A549 (cell line): Measurements from ENCODE around the gene RXRA. TPM values are rescaled to one million over a fixed set of nuclear protein-coding genes. Genes with fewer than 3 reads are reported as not detected.

Experiments
- ATAC-seq, 2 experiments: fragments of 200-7000 bp in 1 of 2; fragments of >200 bp in 1 of 2; cut with Nextera tagmentation in 1 of 2; cut with Tn5 transposase in 1 of 2; 3 replicates each; pipeline versions ENCODE4 v1.8.0 to v1.9.1; 2018 to 2020; ENCODE audit warnings: mild to moderate bottlenecking in 1 of 2, moderate library complexity in 1 of 2
- CTCF ChIA-PET: fragments of 300-600 bp; sonication (Branson Sonifier 250); formaldehyde crosslinking; extraction: SDS; loops from one replicate; lab custom pipeline; 2021; ENCODE audit warnings: antibody characterized with exemption, inconsistent platforms; lab: Yijun Ruan, JAX
- POLR2A ChIA-PET: fragments of 350-600 bp; formaldehyde crosslinking; extraction: SDS; loops from one replicate; lab custom pipeline; 2021; ENCODE audit warnings: antibody characterized with exemption, inconsistent platforms; lab: Yijun Ruan, JAX
- DNase-seq, 2 experiments: peaks; one replicate each; pipeline versions ENCODE4 v3.0.0 to v3.0.0-alpha.2; 2011 to 2016; ENCODE audit warnings: low read depth in 1 of 2, low spot score in 1 of 2
- FAIRE-seq: peaks from 2 replicates; lab custom pipeline; 2011; peaks lifted over from hg19 to GRCh38; lab: Jason Lieb, UNC
- H3K27ac ChIP-seq, 2 experiments: fragments of >200 bp; sonication (Bioruptor Twin); formaldehyde crosslinking; 3 replicates each; pipeline ENCODE4 v1.5.1; 2016 to 2017
- H3K4me1 ChIP-seq: fragments of >200 bp; sonication (Bioruptor Twin); formaldehyde crosslinking; 3 replicates; pipeline ENCODE4 v1.6.1; 2016
- H3K4me2 ChIP-seq: fragments of >200 bp; sonication (Bioruptor Twin); formaldehyde crosslinking; 3 replicates; pipeline ENCODE4 v1.6.1; 2016
- H3K4me3 ChIP-seq: fragments of >200 bp; sonication (Bioruptor Twin); formaldehyde crosslinking; 3 replicates; pipeline ENCODE4 v1.5.1; 2016
- H3K9me3 ChIP-seq: fragments of >200 bp; sonication (Bioruptor Twin); formaldehyde crosslinking; 3 replicates; pipeline ENCODE4 v1.6.1; 2016
- CBX2 ChIP-seq: fragments of 200-600 bp; sonication (generic); IDR thresholded peaks from 2 replicates; pipeline ENCODE4 v1.6.1; 2016; ENCODE audit warnings: low read depth, mild to moderate bottlenecking, borderline replicate concordance
- CEBPB ChIP-seq, 2 experiments: fragments of >200 bp in 1 of 2; sonication (Bioruptor Twin) in 1 of 2; formaldehyde crosslinking in 1 of 2; IDR thresholded peaks; 2 replicates each; pipeline ENCODE4 v1.6.1; 2012 to 2016
- CHD4 ChIP-seq: fragments of 200-600 bp; sonication (generic); IDR thresholded peaks from 2 replicates; pipeline ENCODE4 v1.6.1; 2016; ENCODE audit warnings: antibody characterized with exemption, mild to moderate bottlenecking, borderline replicate concordance
- FOSL2 ChIP-seq, 2 experiments: fragments of 450-650 bp in 1 of 2; fragments of >200 bp in 1 of 2; sonication (Bioruptor Twin) in 1 of 2; formaldehyde crosslinking; IDR thresholded peaks; 2 replicates each; pipeline versions ENCODE4 v1.5.0 to v1.6.1; 2016 to 2020; ENCODE audit warnings: mild to moderate bottlenecking in 1 of 2, moderate library complexity in 1 of 2
- FOXS1 ChIP-seq: fragments of 250-450 bp; sonication (Bioruptor Pico); IDR thresholded peaks from 2 replicates; pipeline ENCODE4 v1.5.0; 2020; ENCODE audit warnings: mild to moderate bottlenecking, moderate library complexity
- HEYL ChIP-seq: fragments of 250-450 bp; sonication (Bioruptor Pico); IDR thresholded peaks from 2 replicates; pipeline ENCODE4 v1.8.0; 2021; ENCODE audit warnings: mild to moderate bottlenecking, moderate library complexity
- HOXB13 ChIP-seq: fragments of 250-450 bp; sonication (Bioruptor Pico); IDR thresholded peaks from 2 replicates; pipeline ENCODE4 v1.5.0; 2020; ENCODE audit warnings: low read depth, mild to moderate bottlenecking, moderate library complexity
- JUN ChIP-seq, 2 experiments: fragments of >200 bp; sonication (Bioruptor Twin); formaldehyde crosslinking; IDR thresholded peaks; 2 replicates in 1 of 2; 3 replicates in 1 of 2; pipeline ENCODE4 v1.6.1; 2016 to 2017
- JUNB ChIP-seq: fragments of >200 bp; sonication (Bioruptor Twin); formaldehyde crosslinking; IDR thresholded peaks from 2 replicates; pipeline ENCODE4 v1.6.1; 2016
- KDM1A ChIP-seq: fragments of 200-600 bp; sonication (generic); IDR thresholded peaks from 2 replicates; pipeline ENCODE4 v1.6.1; 2016; ENCODE audit warnings: low read depth, mild to moderate bottlenecking
- NFE2L2 ChIP-seq: fragments of 150-350 bp; conservative IDR thresholded peaks from 2 replicates; pipeline ENCODE4 v1.6.1; 2014; ENCODE audit warnings: low read length
- POLR2AphosphoS2 ChIP-seq: conservative IDR thresholded peaks from 2 replicates; pipeline ENCODE4 v1.6.1; 2012; ENCODE audit warnings: low read length, improper control_type of control experiment, inconsistent platforms
- RAD21 ChIP-seq, 2 experiments: fragments of >200 bp in 1 of 2; sonication (Bioruptor Twin) in 1 of 2; formaldehyde crosslinking in 1 of 2; IDR thresholded peaks in 1 of 2; conservative IDR thresholded peaks in 1 of 2; 2 replicates in 1 of 2; 3 replicates in 1 of 2; pipeline ENCODE4 v1.6.1; 2012 to 2018; ENCODE audit warnings: inconsistent platforms in 1 of 2
- SMC3 ChIP-seq: fragments of >200 bp; sonication (Bioruptor Twin); formaldehyde crosslinking; IDR thresholded peaks from 3 replicates; pipeline ENCODE4 v1.6.1; 2018; ENCODE audit warnings: inconsistent platforms
- SREBF2 ChIP-seq: fragments of 450-650 bp; IDR thresholded peaks from 2 replicates; pipeline ENCODE4 v1.6.1; 2014; ENCODE audit warnings: mild to moderate bottlenecking, moderate library complexity
- ZC3H11A ChIP-seq: fragments of 450-650 bp; IDR thresholded peaks from 2 replicates; pipeline ENCODE4 v1.6.1; 2014; ENCODE audit warnings: antibody characterized with exemption, mild to moderate bottlenecking
- WGBS: methylation state at CpG from one replicate; pipeline ENCODE4 v1.1.6; 2017; ENCODE audit errors: missing lambda C conversion rate; 5-methylcytosine and 5-hydroxymethylcytosine counted together
- polyA plus RNA-seq, 4 experiments: library from polyadenylated mRNA; depleted of rRNA in 3 of 4; stranded (reverse); fragments of >200 nt; fragmentation: RNase III in 1 of 4; extraction: RNeasy Plus Mini Kit Qiagen cat#74134 plus additional on column Dnase treatment in 1 of 4; gene quantifications; 2 replicates in 3 of 4; 3 replicates in 1 of 4; pipeline ENCODE4 v1.2.3, GENCODE V29; 2011 to 2017
- TF ChIP-seq, protein P1 (sequence below): fragments of >200 bp; sonication (Bioruptor Twin); formaldehyde crosslinking; IDR thresholded peaks from 3 replicates; pipeline ENCODE4 v1.5.1; 2016
- TF ChIP-seq, protein P2 (sequence below): fragments of 200-600 bp; sonication (generic); IDR thresholded peaks from 2 replicates; pipeline ENCODE4 v1.6.1; 2016; ENCODE audit warnings: antibody characterized with exemption, mild to moderate bottlenecking, moderate library complexity

The RXRA gene
- polyA plus RNA-seq, 2 of the 4 experiments (the other 2 are of a cell fraction) = 6.6 to 23.9 TPM

DNA sequence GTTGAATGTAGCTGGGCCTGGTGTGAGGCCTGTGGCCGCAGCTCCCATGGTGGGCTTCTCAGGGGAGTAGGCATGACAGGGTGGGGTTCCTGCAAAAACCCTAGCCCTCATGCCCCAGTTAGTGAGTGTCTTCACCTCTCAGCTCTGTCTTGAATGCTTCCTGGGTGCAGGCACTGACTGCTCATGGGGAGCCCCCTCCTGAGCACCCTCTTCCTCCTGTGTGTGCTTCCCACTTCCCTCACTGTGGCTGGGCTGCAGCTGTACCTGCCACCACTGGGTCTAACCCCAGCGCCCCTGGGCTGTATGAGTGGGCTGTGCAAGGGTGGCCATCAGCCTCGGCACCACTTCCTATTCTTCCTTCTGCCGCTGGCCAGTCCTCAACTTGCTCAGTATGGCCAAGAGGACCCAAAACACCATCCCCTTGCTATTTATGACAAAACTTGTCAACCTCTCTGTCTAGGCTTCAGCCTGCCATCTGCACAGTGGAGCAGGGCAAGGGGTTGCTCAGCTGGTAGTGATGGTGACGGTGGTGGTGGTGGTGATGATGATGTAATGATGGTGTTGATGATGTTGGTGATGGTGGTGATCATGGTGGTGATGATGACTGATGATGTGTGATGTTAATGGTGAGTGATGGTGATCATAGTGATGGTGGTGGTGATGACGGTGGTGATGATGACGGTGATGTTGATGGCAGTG, 67.5 kb downstream of the RXRA start:
- no peak for TF ChIP-seq FOSL2 (IDR thresholded peaks at IDR 0.05)
- TF ChIP-seq FOSL2 (CRISPR knock-in tag; IDR thresholded peaks at IDR 0.05) = no peak
- TF ChIP-seq SMC3 = no peak
- no peak for TF ChIP-seq JUNB
- no peak for TF ChIP-seq KDM1A
- TF ChIP-seq, protein P1, sequence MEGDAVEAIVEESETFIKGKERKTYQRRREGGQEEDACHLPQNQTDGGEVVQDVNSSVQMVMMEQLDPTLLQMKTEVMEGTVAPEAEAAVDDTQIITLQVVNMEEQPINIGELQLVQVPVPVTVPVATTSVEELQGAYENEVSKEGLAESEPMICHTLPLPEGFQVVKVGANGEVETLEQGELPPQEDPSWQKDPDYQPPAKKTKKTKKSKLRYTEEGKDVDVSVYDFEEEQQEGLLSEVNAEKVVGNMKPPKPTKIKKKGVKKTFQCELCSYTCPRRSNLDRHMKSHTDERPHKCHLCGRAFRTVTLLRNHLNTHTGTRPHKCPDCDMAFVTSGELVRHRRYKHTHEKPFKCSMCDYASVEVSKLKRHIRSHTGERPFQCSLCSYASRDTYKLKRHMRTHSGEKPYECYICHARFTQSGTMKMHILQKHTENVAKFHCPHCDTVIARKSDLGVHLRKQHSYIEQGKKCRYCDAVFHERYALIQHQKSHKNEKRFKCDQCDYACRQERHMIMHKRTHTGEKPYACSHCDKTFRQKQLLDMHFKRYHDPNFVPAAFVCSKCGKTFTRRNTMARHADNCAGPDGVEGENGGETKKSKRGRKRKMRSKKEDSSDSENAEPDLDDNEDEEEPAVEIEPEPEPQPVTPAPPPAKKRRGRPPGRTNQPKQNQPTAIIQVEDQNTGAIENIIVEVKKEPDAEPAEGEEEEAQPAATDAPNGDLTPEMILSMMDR = no peak
- ATAC-seq = no peak
- ChIA-PET CTCF (interaction anchor here (0.6 to 2.1 kb wide), 5 partner anchors 9 to 399 kb away, joined by 3 to 4 read pairs (median 3); no protein-coding TSS in a partner anchor), POLR2A (no interaction called here)
- peaks cover 3% of the 10 kb centered on the region; the same call in 1 of the 3 replicates for H3K4me1 ChIP-seq
- H3K4me2 ChIP-seq = no peak overlapping the region
- WGBS = 88% methylated on average over 6 of the region's 7 CpGs
- H3K27ac ChIP-seq = no peak overlapping the region
- no peak for FAIRE-seq
- H3K4me3 ChIP-seq = no peak overlapping the region
- no peak for DNase-seq
- H3K9me3 ChIP-seq = peaks cover 4% of the 10 kb centered on the region

DNA sequence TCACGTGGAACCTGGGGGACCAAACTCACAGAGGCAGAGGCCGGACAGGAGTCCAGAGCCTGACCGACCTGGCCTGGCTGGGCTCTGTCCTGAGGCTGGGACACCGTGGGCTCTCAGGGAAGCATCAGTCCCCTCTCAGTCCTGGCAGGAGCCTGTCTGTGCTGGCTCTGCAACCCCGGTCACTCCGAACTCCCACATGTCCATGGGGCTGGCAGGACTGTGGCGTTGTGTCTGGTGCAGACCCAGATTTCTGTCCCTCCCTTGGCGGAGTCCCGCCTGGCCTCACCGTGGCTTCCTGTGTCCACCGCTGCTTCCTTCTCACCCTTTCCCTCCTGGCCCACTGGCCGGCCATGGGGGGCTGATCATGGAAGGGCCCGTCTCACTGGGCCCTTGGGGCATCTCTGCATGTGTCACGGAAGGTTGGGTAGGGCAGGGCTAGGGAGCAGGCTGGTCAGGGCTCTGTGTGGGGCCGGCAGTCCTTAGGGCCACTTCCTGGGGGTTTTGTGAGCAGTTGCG, 68.8 kb downstream of the RXRA start:
- 0 out of 3 replicates have a peak, but pooled peaks cover 3% of the 10 kb centered on the region for H3K4me1 ChIP-seq
- ChIA-PET CTCF (interaction anchor here (1.0 to 3.4 kb wide), 4 partner anchors 12 to 48 kb away, joined by 3 to 16 read pairs (median 8); no protein-coding TSS in a partner anchor), POLR2A (no interaction called here)
- no peak overlapping the region for H3K4me2 ChIP-seq
- TF ChIP-seq FOXS1 = no peak
- no peak for TF ChIP-seq RAD21 (conservative IDR thresholded peaks at IDR 0.05 in 1 of 2, IDR thresholded peaks at IDR 0.05 in 1 of 2)
- no peak for TF ChIP-seq CBX2
- TF ChIP-seq JUN (IDR thresholded peaks at IDR 0.05) = no peak
- TF ChIP-seq, protein P1 = no peak
- no peak for TF ChIP-seq CEBPB (IDR thresholded peaks at IDR 0.05)
- WGBS = 83% methylated on average over 11 of the region's 16 CpGs
- H3K9me3 ChIP-seq = peaks cover 11% of the 10 kb centered on the region
- FAIRE-seq (no peak), DNase-seq (no peak), ATAC-seq (no peak)
- no peak overlapping the region for H3K4me3 ChIP-seq
- peak overlapping the region in 1 of 2 experiments; percentile 61; a peak in 2 of 6 replicates for H3K27ac ChIP-seq

DNA sequence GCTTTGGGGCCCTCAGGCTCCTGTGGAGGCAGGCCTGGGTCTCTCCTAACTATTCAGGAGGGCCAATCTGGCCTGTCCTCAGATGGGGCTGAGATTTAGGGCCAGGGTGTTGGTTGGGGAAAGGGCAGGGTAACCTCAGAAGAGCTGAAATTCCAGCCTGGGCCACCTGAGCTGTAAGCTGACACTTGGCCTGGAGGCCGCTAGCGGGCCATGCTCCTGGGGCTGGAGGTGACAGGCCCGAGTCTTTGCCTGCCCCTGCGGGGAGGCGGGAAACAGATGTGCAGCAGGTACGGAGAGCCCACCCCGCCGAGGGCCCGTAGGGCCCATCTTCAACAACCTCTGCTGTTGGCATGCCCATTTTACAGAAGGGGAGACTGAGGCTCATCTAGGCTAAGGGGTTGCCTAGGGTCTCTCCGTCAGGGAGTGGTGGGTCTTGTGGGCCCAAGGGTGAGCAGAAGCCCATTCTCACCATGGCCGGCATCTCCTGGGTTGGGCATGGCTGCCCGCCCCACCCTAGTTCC, 69.5 kb downstream of the RXRA start:
- Histone ChIP-seq H3K9me3 (peaks cover 11% of the 10 kb centered on the region), H3K4me2 (no peak overlapping the region), H3K4me1 (0 out of 3 replicates have a peak, but pooled peaks cover 3% of the 10 kb centered on the region)
- ATAC-seq = no peak
- TF ChIP-seq HOXB13 (no peak), ZC3H11A (no peak), POLR2AphosphoS2 (no peak), NFE2L2 (no peak), CHD4 (no peak), SREBF2 (no peak), HEYL (CRISPR knock-in tag) (no peak)
- TF ChIP-seq, protein P2, sequence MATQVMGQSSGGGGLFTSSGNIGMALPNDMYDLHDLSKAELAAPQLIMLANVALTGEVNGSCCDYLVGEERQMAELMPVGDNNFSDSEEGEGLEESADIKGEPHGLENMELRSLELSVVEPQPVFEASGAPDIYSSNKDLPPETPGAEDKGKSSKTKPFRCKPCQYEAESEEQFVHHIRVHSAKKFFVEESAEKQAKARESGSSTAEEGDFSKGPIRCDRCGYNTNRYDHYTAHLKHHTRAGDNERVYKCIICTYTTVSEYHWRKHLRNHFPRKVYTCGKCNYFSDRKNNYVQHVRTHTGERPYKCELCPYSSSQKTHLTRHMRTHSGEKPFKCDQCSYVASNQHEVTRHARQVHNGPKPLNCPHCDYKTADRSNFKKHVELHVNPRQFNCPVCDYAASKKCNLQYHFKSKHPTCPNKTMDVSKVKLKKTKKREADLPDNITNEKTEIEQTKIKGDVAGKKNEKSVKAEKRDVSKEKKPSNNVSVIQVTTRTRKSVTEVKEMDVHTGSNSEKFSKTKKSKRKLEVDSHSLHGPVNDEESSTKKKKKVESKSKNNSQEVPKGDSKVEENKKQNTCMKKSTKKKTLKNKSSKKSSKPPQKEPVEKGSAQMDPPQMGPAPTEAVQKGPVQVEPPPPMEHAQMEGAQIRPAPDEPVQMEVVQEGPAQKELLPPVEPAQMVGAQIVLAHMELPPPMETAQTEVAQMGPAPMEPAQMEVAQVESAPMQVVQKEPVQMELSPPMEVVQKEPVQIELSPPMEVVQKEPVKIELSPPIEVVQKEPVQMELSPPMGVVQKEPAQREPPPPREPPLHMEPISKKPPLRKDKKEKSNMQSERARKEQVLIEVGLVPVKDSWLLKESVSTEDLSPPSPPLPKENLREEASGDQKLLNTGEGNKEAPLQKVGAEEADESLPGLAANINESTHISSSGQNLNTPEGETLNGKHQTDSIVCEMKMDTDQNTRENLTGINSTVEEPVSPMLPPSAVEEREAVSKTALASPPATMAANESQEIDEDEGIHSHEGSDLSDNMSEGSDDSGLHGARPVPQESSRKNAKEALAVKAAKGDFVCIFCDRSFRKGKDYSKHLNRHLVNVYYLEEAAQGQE = no peak
- TF ChIP-seq, all 56 proteins: peak for 0
- POLR2A ChIA-PET = interaction anchor here (0.6 kb wide), 1 partner anchor 12 kb away, joined by 3 read pairs; no protein-coding TSS in a partner anchor
- CTCF ChIA-PET = interaction anchor here (0.7 to 3.4 kb wide), 5 partner anchors 11 to 47 kb away, joined by 3 to 16 read pairs (median 4); no protein-coding TSS in a partner anchor
- no peak for DNase-seq
- FAIRE-seq = no peak
- Histone ChIP-seq H3K4me3 (no peak overlapping the region), H3K27ac (peak overlapping the region in 1 of 2 experiments; percentile 61; a peak in 3 of 6 replicates)
- 84% methylated on average over 10 of the region's 12 CpGs for WGBS
